Esophagus squamous epithelium (tissue), 4 donors: Measurements from ENCODE around the gene IER3.

Source experiments
- POLR2A ChIP-seq, 4 donors: fragments of 450-650 bp; IDR thresholded peaks; one replicate each; pipeline ENCODE4 v1.6.1; 2017; ENCODE audit warnings: antibody characterized with exemption in 4 of 4, mild to moderate bottlenecking in 4 of 4, moderate library complexity in 3 of 4
- TF ChIP-seq, protein P1 (sequence below), 6 experiments: fragments of 450-650 bp in 4 of 6; fragments of 200-600 bp in 2 of 6; sonication (generic) in 2 of 6; IDR thresholded peaks; one replicate each; pipeline ENCODE4 v1.5.1; 2016 to 2019; ENCODE audit warnings: antibody characterized with exemption in 6 of 6, mild to moderate bottlenecking in 4 of 6, moderate library complexity in 4 of 6

DNA sequence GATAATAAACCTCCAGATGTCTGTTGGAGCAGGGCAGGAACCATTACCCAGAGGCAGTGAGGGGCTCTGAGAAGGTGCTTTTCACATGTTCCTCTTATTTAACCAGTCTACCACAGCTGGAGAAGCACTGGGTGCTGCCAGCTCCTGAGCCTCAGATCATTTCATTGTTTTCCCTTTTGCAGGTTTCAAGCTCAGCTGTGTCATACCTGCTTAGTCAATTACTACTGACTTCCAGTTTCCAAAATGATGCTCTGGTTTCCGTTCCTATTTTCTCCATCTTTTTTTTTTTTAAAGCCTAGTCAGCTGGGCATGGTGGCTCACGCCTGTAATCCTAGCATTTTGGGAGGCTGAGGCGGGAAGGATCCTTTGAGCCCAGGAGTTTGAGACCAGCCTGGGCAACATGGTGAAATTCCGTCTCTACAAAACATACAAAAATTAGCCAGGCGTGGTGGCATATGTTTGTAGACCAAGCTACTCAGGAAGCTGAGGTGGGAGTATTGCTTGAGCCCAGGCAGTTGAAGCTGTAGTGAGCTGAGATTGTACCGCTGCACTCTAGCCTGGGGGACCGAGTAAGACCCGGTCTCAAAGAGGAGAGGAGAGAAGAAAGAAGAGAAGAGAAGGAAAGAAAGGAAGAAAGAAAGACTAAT lies 8.6 kb downstream of the IER3 start:
- TF ChIP-seq, protein P1, sequence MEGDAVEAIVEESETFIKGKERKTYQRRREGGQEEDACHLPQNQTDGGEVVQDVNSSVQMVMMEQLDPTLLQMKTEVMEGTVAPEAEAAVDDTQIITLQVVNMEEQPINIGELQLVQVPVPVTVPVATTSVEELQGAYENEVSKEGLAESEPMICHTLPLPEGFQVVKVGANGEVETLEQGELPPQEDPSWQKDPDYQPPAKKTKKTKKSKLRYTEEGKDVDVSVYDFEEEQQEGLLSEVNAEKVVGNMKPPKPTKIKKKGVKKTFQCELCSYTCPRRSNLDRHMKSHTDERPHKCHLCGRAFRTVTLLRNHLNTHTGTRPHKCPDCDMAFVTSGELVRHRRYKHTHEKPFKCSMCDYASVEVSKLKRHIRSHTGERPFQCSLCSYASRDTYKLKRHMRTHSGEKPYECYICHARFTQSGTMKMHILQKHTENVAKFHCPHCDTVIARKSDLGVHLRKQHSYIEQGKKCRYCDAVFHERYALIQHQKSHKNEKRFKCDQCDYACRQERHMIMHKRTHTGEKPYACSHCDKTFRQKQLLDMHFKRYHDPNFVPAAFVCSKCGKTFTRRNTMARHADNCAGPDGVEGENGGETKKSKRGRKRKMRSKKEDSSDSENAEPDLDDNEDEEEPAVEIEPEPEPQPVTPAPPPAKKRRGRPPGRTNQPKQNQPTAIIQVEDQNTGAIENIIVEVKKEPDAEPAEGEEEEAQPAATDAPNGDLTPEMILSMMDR (IDR thresholded peaks at IDR 0.05) = no peak
- TF ChIP-seq POLR2A (IDR thresholded peaks at IDR 0.05) = no peak
